NCI-H1436 treated with DMSO at 0.1 percent for 48 hours (cell line): ENCODE data around the gene FLT3LG.

Experiments
- DNase-seq: peaks from one replicate; lab custom pipeline; 2025; lab: John Stamatoyannopoulos, UW

Gene FLT3LG

GRCh38 chr19:49515767-49516166 is 41.8 kb downstream of the FLT3LG start:
- no peak for DNase-seq

- no peak for DNase-seq
These were observed 44.0 kb downstream of the FLT3LG start for GRCh38 chr19:49518033-49518432.

GRCh38 chr19:49520705-49521319 is 46.8 kb downstream of the FLT3LG start:
- DNase-seq: no peak

GRCh38 chr19:49524812-49525455 is 50.9 kb downstream of the FLT3LG start:
- DNase-seq: no peak

GRCh38 chr19:49528211-49528771 is 54.3 kb downstream of the FLT3LG start:
- DNase-seq: no peak

GRCh38 chr19:49530708-49531107 is 56.7 kb downstream of the FLT3LG start:
- no peak for DNase-seq

- DNase-seq: no peak
These were observed 59.8 kb downstream of the FLT3LG start for GRCh38 chr19:49533551-49534488.

GRCh38 chr19:49534632-49535385 is 60.8 kb downstream of the FLT3LG start:
- DNase-seq: no peak
